MM.1S (cell line): ENCODE results near the gene ADCY9.

Source experiments
- DNase-seq: peaks from one replicate; pipeline ENCODE4 v3.0.0-alpha.2; 2015
- H2AFZ ChIP-seq: fragments of 300-600 bp; sonication (generic); 2 replicates; pipeline ENCODE4 v1.6.0; 2016; ENCODE audit warnings: antibody characterized with exemption, low read length
- H3F3A ChIP-seq: fragments of 300-600 bp; sonication (generic); 2 replicates; pipeline ENCODE4 v1.6.1; 2016; ENCODE audit warnings: mild to moderate bottlenecking, antibody characterized with exemption, low read length, moderate library complexity, mixed read lengths; ENCODE audit not compliant: insufficient read depth
- H3K27ac ChIP-seq: fragments of 300-600 bp; sonication (generic); 2 replicates; pipeline ENCODE4 v1.5.1; 2016; ENCODE audit warnings: mild to moderate bottlenecking, low read length
- H3K27me3 ChIP-seq: fragments of 300-600 bp; sonication (generic); replicated peaks from 2 replicates; pipeline ENCODE4 v1.6.0; 2016; ENCODE audit warnings: low read length; ENCODE audit not compliant: insufficient read depth
- H3K36me3 ChIP-seq: fragments of 300-600 bp; sonication (generic); replicated peaks from 2 replicates; pipeline ENCODE4 v1.6.1; 2016; ENCODE audit warnings: mild to moderate bottlenecking, low read length, mixed read lengths; ENCODE audit not compliant: insufficient read depth
- H3K4me1 ChIP-seq: fragments of 300-600 bp; sonication (generic); 2 replicates; pipeline ENCODE4 v1.6.1; 2016; ENCODE audit warnings: low read length, mixed read lengths
- H3K4me2 ChIP-seq: fragments of 300-600 bp; sonication (generic); 2 replicates; pipeline ENCODE4 v1.6.0; 2016; ENCODE audit warnings: low read depth, low read length
- H3K4me3 ChIP-seq: fragments of 300-600 bp; sonication (generic); 2 replicates; pipeline ENCODE4 v1.5.1; 2016; ENCODE audit warnings: low read length, mixed read lengths
- H3K79me2 ChIP-seq: fragments of 300-600 bp; sonication (generic); 2 replicates; pipeline ENCODE4 v1.6.1; 2016; ENCODE audit warnings: mixed run types, low read length, mixed read lengths
- H3K9ac ChIP-seq: fragments of 300-600 bp; sonication (generic); 2 replicates; pipeline ENCODE4 v1.6.1; 2016; ENCODE audit warnings: low read length, mixed read lengths
- H3K9me2 ChIP-seq: fragments of 300-600 bp; sonication (generic); replicated peaks from 2 replicates; pipeline ENCODE4 v1.6.1; 2016; ENCODE audit warnings: mild to moderate bottlenecking, low read length, mixed read lengths; ENCODE audit not compliant: insufficient read depth
- H3K9me3 ChIP-seq: fragments of 300-600 bp; sonication (generic); replicated peaks from 2 replicates; pipeline ENCODE4 v1.6.1; 2016; ENCODE audit warnings: mild to moderate bottlenecking, low read length, mixed read lengths; ENCODE audit not compliant: insufficient read depth
- H4K20me1 ChIP-seq: fragments of 300-600 bp; sonication (generic); 2 replicates; pipeline ENCODE4 v1.6.1; 2016; ENCODE audit warnings: mild to moderate bottlenecking, low read length, moderate library complexity, mixed read lengths; ENCODE audit not compliant: insufficient read depth
- EZH2 ChIP-seq: fragments of 300-600 bp; sonication (generic); optimal IDR thresholded peaks from 2 replicates; pipeline ENCODE3; 2017; ENCODE audit warnings: low read depth, mild to moderate bottlenecking, antibody characterized with exemption, low read length, mixed read lengths
- EZH2phosphoT487 ChIP-seq: fragments of 300-600 bp; sonication (generic); IDR thresholded peaks from 2 replicates; pipeline ENCODE4 v1.6.1; 2018; ENCODE audit warnings: antibody characterized with exemption, low read length
- TF ChIP-seq, protein P1 (sequence below): fragments of 300-600 bp; sonication (generic); IDR thresholded peaks from 2 replicates; pipeline ENCODE4 v1.5.1; 2016; ENCODE audit warnings: antibody characterized with exemption, low read length, mixed read lengths

ADCY9 gene

GRCh38 chr16:3915426-3916260 is 200.6 kb downstream of the ADCY9 start:
- no peak overlapping the region for H3K4me2 ChIP-seq
- no peaks in the 10 kb centered on the region for H3K9me2 ChIP-seq
- H3K4me1 ChIP-seq = no peaks in the 10 kb centered on the region
- no peaks in the 10 kb centered on the region for H3K36me3 ChIP-seq
- H3K79me2 ChIP-seq = no peaks in the 10 kb centered on the region
- H3K9ac ChIP-seq = no peak overlapping the region
- no peak overlapping the region for H3K27ac ChIP-seq
- H3K27me3 ChIP-seq = peaks cover 64% of the 10 kb centered on the region
- no peaks in the 10 kb centered on the region for H4K20me1 ChIP-seq
- TF ChIP-seq EZH2 (no peak), EZH2phosphoT487 (no peak)
- TF ChIP-seq, protein P1, sequence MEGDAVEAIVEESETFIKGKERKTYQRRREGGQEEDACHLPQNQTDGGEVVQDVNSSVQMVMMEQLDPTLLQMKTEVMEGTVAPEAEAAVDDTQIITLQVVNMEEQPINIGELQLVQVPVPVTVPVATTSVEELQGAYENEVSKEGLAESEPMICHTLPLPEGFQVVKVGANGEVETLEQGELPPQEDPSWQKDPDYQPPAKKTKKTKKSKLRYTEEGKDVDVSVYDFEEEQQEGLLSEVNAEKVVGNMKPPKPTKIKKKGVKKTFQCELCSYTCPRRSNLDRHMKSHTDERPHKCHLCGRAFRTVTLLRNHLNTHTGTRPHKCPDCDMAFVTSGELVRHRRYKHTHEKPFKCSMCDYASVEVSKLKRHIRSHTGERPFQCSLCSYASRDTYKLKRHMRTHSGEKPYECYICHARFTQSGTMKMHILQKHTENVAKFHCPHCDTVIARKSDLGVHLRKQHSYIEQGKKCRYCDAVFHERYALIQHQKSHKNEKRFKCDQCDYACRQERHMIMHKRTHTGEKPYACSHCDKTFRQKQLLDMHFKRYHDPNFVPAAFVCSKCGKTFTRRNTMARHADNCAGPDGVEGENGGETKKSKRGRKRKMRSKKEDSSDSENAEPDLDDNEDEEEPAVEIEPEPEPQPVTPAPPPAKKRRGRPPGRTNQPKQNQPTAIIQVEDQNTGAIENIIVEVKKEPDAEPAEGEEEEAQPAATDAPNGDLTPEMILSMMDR = no peak
- no peak overlapping the region for H3K4me3 ChIP-seq
- H2AFZ ChIP-seq = no peak overlapping the region
- no peaks in the 10 kb centered on the region for H3K9me3 ChIP-seq
- H3F3A ChIP-seq = no peaks in the 10 kb centered on the region
- DNase-seq = no peak

DNA sequence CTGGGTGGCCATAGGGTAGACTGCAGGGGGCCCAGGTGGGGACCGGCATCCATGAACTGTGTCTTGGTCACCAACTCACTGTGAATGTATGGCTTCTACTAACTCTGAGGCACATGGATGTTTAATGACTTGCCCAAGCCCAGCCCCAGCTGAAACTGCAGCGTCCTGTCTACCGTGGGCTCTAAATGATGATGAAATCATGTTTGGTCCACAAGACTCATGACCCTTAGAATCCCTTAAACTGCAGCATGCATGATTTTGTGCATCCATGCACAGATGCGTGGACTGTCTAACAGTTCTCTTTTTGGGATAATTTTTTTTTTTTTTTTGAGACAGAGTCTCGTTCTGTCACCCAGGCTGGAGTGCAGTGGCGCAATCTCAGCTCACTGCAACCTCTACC is 203.3 kb downstream of the ADCY9 start:
- Histone ChIP-seq H3K9me3 (no peaks in the 10 kb centered on the region), H3K4me2 (no peak overlapping the region), H2AFZ (no peak overlapping the region), H3K27me3 (peaks cover 58% of the 10 kb centered on the region), H3K4me1 (no peaks in the 10 kb centered on the region), H3K4me3 (no peak overlapping the region), H3K79me2 (no peaks in the 10 kb centered on the region), H3K27ac (no peak overlapping the region), H3K9me2 (no peaks in the 10 kb centered on the region), H3K9ac (no peak overlapping the region), H3F3A (no peaks in the 10 kb centered on the region), H4K20me1 (no peaks in the 10 kb centered on the region), H3K36me3 (no peaks in the 10 kb centered on the region)
- DNase-seq = no peak
- TF ChIP-seq EZH2phosphoT487 (no peak), EZH2 (no peak)
- TF ChIP-seq, protein P1 = no peak
